Endothelial cell of umbilical vein (primary cell): ENCODE data around the gene TIMM8A. TPM values are rescaled to one million over a fixed set of nuclear protein-coding genes. Genes with fewer than 3 reads are reported as not detected.

Source experiments
- BruUV-seq: library from RNA; stranded (reverse); fragments of 400-500 nt; replicated peaks from 2 replicates; lab custom pipeline; 2021; lab: Mats Ljungman, UMichigan
- CTCF ChIA-PET: fragments of 300-600, 350-600 bp; sonication (Branson Sonifier 250); formaldehyde crosslinking; loops from one replicate; lab custom pipeline; 2021; ENCODE audit warnings: antibody characterized with exemption, inconsistent platforms; lab: Charles Lee
- POLR2A ChIA-PET: fragments of 300-600, 350-600 bp; sonication (Branson Sonifier 250); formaldehyde crosslinking; loops from one replicate; lab custom pipeline; 2021; ENCODE audit warnings: antibody characterized with exemption, inconsistent platforms; lab: Charles Lee
- DNase-seq: peaks from one replicate; pipeline ENCODE4 v3.0.0-alpha.2; 2011; ENCODE audit warnings: low read depth, low spot score
- FAIRE-seq: peaks from 2 replicates; lab custom pipeline; 2011; peaks lifted over from hg19 to GRCh38; lab: Jason Lieb, UNC
- H2AFZ ChIP-seq: 2 replicates; pipeline ENCODE4 v1.6.0; 2012; ENCODE audit warnings: low read depth, low read length, control low read depth, inconsistent platforms
- H3K27ac ChIP-seq: 2 replicates; pipeline ENCODE4 v1.5.1; 2011; ENCODE audit warnings: low read depth, mild to moderate bottlenecking, control low read depth, low read length, moderate library complexity; ENCODE audit not compliant: insufficient read depth
- H3K27me3 ChIP-seq, 2 experiments: 2 replicates each; pipeline versions ENCODE4 v1.6.0 to v1.6.1; 2011; ENCODE audit warnings: low read length in 2 of 2, mixed read lengths in 1 of 2; ENCODE audit not compliant: control insufficient read depth in 2 of 2, insufficient read depth in 2 of 2
- H3K36me3 ChIP-seq, 2 experiments: 2 replicates in 1 of 2; 3 replicates in 1 of 2; pipeline ENCODE4 v1.5.1; 2011; ENCODE audit warnings: low read length in 2 of 2, mild to moderate bottlenecking in 1 of 2, moderate library complexity in 1 of 2; ENCODE audit not compliant: control insufficient read depth in 2 of 2, insufficient read depth in 2 of 2; ENCODE audit errors: extremely low read depth in 1 of 2
- H3K4me1 ChIP-seq: 3 replicates; pipeline ENCODE4 v1.5.1; 2011; ENCODE audit warnings: mild to moderate bottlenecking, low read length; ENCODE audit not compliant: control insufficient read depth, insufficient read depth; ENCODE audit errors: extremely low read depth
- H3K4me2 ChIP-seq: 2 replicates; pipeline ENCODE4 v1.6.1; 2011; ENCODE audit warnings: low read length, control low read depth, mixed read lengths; ENCODE audit not compliant: insufficient read depth
- H3K4me3 ChIP-seq, 3 experiments: fragments of 200-600 bp in 1 of 3; sonication (generic), shearing (Covaris generic) in 1 of 3; replicated peaks in 1 of 3; 2 replicates each; pipeline ENCODE4 v1.5.1; 2011 to 2016; ENCODE audit warnings: control low read depth in 3 of 3, low read length in 3 of 3, mild to moderate bottlenecking in 2 of 3, inconsistent platforms in 1 of 3, low read depth in 1 of 3, moderate library complexity in 1 of 3; ENCODE audit not compliant: insufficient read depth in 1 of 3
- H3K79me2 ChIP-seq: 2 replicates; pipeline ENCODE4 v1.6.0; 2012; ENCODE audit warnings: low read length, inconsistent platforms; ENCODE audit not compliant: control insufficient read depth, insufficient read depth
- H3K9ac ChIP-seq: replicated peaks from 2 replicates; pipeline ENCODE3; 2011; ENCODE audit warnings: low read length, control low read depth; ENCODE audit not compliant: insufficient read depth; ENCODE audit errors: extremely low read depth
- H3K9me1 ChIP-seq: replicated peaks from 3 replicates; pipeline ENCODE4 v1.6.0; 2011; ENCODE audit warnings: mild to moderate bottlenecking, low read length; ENCODE audit not compliant: control insufficient read depth, insufficient read depth; ENCODE audit errors: extremely low read depth
- H3K9me3 ChIP-seq: replicated peaks from 2 replicates; pipeline ENCODE4 v1.5.1; 2012; ENCODE audit warnings: low read length, inconsistent platforms; ENCODE audit not compliant: control insufficient read depth, insufficient read depth
- H4K20me1 ChIP-seq: replicated peaks from 2 replicates; pipeline ENCODE3; 2011; ENCODE audit warnings: mild to moderate bottlenecking, low read length; ENCODE audit not compliant: control insufficient read depth, insufficient read depth; ENCODE audit errors: extremely low read depth
- CTCF ChIP-seq, 2 donors: IDR thresholded peaks; 1 replicate in 1 of 2; 2 replicates in 1 of 2; pipeline ENCODE4 v1.5.1; 2011; ENCODE audit warnings: low read length in 2 of 2, mild to moderate bottlenecking in 2 of 2, moderate library complexity in 2 of 2, control low read depth in 1 of 2, inconsistent platforms in 1 of 2, low read depth in 1 of 2; ENCODE audit not compliant: insufficient read depth in 1 of 2; ENCODE audit errors: extremely low read depth in 1 of 2
- FOS ChIP-seq: IDR thresholded peaks from 2 replicates; pipeline ENCODE4 v1.6.1; 2011; ENCODE audit warnings: mild to moderate bottlenecking, low read length, moderate library complexity, borderline replicate concordance; ENCODE audit not compliant: insufficient read depth
- GATA2 ChIP-seq: IDR thresholded peaks from 2 replicates; pipeline ENCODE4 v1.7.0; 2011; ENCODE audit warnings: low read depth, mild to moderate bottlenecking, moderate library complexity, mixed read lengths, low read length; ENCODE audit not compliant: insufficient read length, insufficient read depth
- MAX ChIP-seq: IDR thresholded peaks from 2 replicates; pipeline ENCODE4 v1.6.1; 2011; ENCODE audit not compliant: insufficient read depth, insufficient read length
- POLR2A ChIP-seq: IDR thresholded peaks from 2 replicates; pipeline ENCODE4 v1.6.1; 2012; ENCODE audit warnings: low read depth, mild to moderate bottlenecking, control low read depth, low read length
- POLR2AphosphoS5 ChIP-seq: IDR thresholded peaks from 2 replicates; pipeline ENCODE4 v1.6.1; 2012; ENCODE audit warnings: low read depth, mild to moderate bottlenecking, control low read depth, low read length, moderate library complexity; ENCODE audit not compliant: insufficient read depth
- dilution Hi-C: fragments of 300-500 bp; cut with MboI; formaldehyde crosslinking; loops from one replicate; pipeline ENCODE4 v1.15.0; 2019; ENCODE audit warnings: low sequenced_read_pairs; ENCODE audit not compliant: extremely low pct_ligation_motif_present
- intact Hi-C: fragments of 100-400 bp; cut with micrococcal nuclease; formaldehyde crosslinking; loops from one replicate; pipeline ENCODE4 v1.10.0; 2022
- polyA plus RNA-seq, 4 experiments: library from polyadenylated mRNA; depleted of rRNA in 3 of 4; stranded (reverse) in 3 of 4; unstranded in 1 of 4; fragments of >200 nt; gene quantifications; 2 replicates each; pipeline versions ENCODE4 v1.2.1 to v1.2.3, GENCODE V29; 2011 to 2012; ENCODE audit warnings: missing spikeins in 1 of 4
- total RNA-seq: library from RNA; stranded (reverse); gene quantifications from 2 replicates; pipeline ENCODE4 v1.2.3, GENCODE V29; 2021

Gene TIMM8A
- total and polyA plus RNA-seq, 2 donors (not counting 3 experiments of a cell fraction or from before 2014, with no cell fraction given): 10.9 to 17.5 TPM

DNA sequence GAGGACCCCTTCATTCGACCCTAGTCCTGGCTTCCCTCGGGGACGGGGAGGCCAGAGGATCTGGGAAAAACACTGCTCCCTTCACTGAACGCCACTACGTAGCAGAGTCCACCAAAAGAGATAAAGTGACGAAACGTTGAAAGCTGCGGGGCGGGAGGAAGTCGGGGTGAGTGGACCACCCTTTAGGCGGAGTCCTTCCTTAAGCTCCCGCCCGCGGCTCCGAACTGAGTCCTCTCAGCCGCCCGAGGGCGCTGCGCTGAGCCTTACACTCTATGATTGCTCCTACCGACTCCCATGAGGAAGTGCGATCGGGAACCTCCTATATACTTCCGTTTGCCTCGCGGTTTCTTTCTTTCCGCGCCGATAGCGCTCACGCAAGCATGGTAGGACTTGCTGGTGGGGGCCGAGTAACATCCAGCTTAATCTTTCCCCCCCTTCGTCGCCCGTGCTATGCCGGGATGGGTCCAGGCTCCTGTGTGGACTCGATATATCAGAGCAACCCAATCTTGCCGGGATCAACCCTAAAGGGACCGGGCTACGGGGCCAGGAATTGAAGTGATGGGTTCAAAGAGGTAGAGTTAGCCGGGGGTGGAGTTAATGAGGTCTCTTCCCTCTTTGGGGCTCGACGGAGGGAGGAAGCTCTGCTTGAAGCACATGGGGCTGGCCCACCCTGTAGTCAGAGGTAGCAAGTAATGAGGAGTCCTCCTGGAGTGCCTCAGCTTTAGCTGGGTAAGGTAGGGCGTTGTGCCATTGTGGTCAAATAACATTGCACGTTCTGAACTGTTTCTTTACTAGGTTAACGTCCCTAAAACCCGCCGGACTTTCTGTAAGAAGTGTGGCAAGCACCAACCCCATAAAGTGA is 42.4 kb upstream of the TIMM8A start, which contains the start of gene RPL36A:
TSS of gene RPL36A (plus strand) at position 348 of the 862 bp plus-strand sequence. CDS start at position 381, 33 bp downstream.
- Histone ChIP-seq H4K20me1 (no peaks in the 10 kb centered on the region), H3K4me3 (peak within 1 kb of the TSS; percentile 61 to 92 (median 87)), H3K4me1 (peaks cover 19% of the 10 kb centered on the region), H3K27ac (peak within 1 kb of the TSS; percentile 84), H3K79me2 (peaks cover 29% of the 10 kb centered on the region), H3K9me1 (no peaks in the 10 kb centered on the region), H3K9me3 (no peaks in the 10 kb centered on the region), H3K36me3 (no peaks in the 10 kb centered on the region), H2AFZ (peak within 1 kb of the TSS; percentile 82), H3K4me2 (peak within 1 kb of the TSS; percentile 96), H3K27me3 (no peaks in the 10 kb centered on the region), H3K9ac (peak within 1 kb of the TSS; percentile 96)
- POLR2A ChIA-PET: interaction anchor here (0.6 to 1.4 kb wide), 6 partner anchors 11 to 159 kb away, joined by 3 to 14 read pairs (median 3); partner anchors contain the start of genes ARMCX1 and TIMM8A
- CTCF ChIA-PET: interaction anchor here (0.6 to 2.2 kb wide), 6 partner anchors 13 to 42 kb away, joined by 3 to 6 read pairs (median 4); partner anchors contain the start of genes GLA and TIMM8A
- peak; percentile 82 for FAIRE-seq
- peak; percentile 91 for TF ChIP-seq POLR2AphosphoS5
- TF ChIP-seq MAX: peak; percentile 12
- TF ChIP-seq CTCF (IDR thresholded peaks at IDR 0.05; ENCODE audit: extremely low read depth in 1 of 2, insufficient read depth in 1 of 2, low read depth in 1 of 2, low read length in 2 of 2): peak; percentile 68 to 73
- TF ChIP-seq GATA2: no peak
- TF ChIP-seq FOS: no peak
- TF ChIP-seq POLR2A: peak; percentile 96
- intact Hi-C loops: loop anchor here (1.0 to 5.0 kb wide), 3 partner anchors 17 to 749 kb away; partner anchors contain the start of genes HNRNPH2, SRPX2 and TIMM8A
- dilution Hi-C loops: no loop called here
- TSS peak; percentile 68 for BruUV-seq
- peak; percentile 91 for DNase-seq
